ENCODE results near the gene AIM2.

The AIM2 gene

DNA sequence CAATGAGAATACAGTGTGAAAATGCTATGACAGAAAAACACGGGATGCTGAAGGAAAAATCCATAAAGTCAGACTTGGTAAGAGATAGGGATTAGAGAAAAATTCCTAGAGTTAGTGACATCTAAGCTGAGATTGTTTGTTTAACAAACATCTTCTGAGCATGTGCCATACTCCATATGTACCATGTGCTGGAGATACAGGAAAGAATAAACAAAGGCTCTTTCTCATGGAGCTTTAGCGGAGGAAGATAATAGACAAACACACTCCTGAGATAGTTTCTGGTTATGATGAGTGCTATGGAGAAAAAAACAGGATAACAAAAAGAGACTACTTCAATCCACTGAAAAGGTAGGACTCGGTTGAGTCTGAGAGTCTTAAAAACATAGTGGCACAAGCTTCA lies 22.0 kb upstream of the AIM2 start:
- no peak for TF ChIP-seq Cebpa-rat (IDR thresholded peaks at IDR 0.05)
- H3K36me3 ChIP-seq = no peaks in the 10 kb centered on the region
- H3K4me3 ChIP-seq = no peak overlapping the region
- no peaks in the 10 kb centered on the region for H3K27me3 ChIP-seq
- peaks cover 0 to 10% (median 0%) of the 10 kb centered on the region in 10 experiments; a peak in 4 of 20 replicates for H3K4me1 ChIP-seq
- H3K4me2 ChIP-seq = no peak overlapping the region
- H3K27ac ChIP-seq = no peak overlapping the region
- H4K20me1 ChIP-seq = no peaks in the 10 kb centered on the region
- H3K9me3 ChIP-seq (replicated peaks in 1 of 11) = no peaks in the 10 kb centered on the region
- no peak overlapping the region for H3K9ac ChIP-seq

DNA sequence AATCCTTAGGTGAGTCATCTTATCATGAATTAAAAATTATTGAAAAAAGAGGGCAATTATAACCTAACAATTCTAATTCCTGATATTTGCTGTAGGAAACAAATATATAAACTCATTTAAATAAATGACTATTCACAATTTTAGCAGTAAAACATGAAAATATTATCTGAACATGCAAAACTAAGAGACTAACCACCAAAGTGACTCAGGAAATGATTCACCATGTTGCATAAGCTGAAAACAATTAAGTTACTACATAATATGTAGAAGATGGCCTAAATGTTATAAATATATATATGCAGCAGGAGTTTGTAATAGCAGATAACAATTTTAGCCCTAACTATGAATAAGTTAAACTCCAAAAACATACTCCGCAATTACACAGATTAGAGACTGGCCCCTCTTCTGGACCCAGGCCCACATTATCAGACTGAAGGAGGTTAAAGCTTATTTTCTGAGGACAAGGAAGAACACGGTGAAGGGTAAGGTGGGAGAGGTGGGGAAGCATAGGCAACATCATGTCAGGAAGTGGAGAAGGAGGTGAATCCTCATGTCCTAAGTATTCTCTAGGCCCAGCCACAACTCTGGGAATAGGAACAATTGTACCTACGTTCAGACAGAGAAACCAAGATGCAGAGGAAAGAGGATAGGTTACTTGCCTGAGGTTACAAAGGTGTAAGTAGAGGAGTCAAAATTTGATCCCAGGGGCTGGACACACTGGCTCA lies 15.6 kb upstream of the AIM2 start:
- Histone ChIP-seq H3K9ac (peak overlapping the region in 10 of 11 experiments; percentile 30 to 82 (median 58); a peak in 15 of 22 replicates), H3K9me3 (replicated peaks in 1 of 11) (no peaks in the 10 kb centered on the region), H3K4me3 (peak overlapping the region in 2 of 10 experiments; percentile 22 to 24; a peak in 3 of 20 replicates), H3K4me2 (peak overlapping the region in 10 of 11 experiments; percentile 35 to 89 (median 74); a peak in 20 of 22 replicates), H3K27me3 (no peaks in the 10 kb centered on the region), H3K36me3 (no peaks in the 10 kb centered on the region), H4K20me1 (no peaks in the 10 kb centered on the region), H3K4me1 (peaks cover 14 to 68% (median 53%) of the 10 kb centered on the region in 10 experiments), H3K27ac (peak overlapping the region; percentile 47 to 98 (median 80); a peak in 21 of 22 replicates)
- TF ChIP-seq Cebpa-rat (IDR thresholded peaks at IDR 0.05) = peak in 1 of 11 experiments; percentile 2; a peak in 2 of 22 replicates

DNA sequence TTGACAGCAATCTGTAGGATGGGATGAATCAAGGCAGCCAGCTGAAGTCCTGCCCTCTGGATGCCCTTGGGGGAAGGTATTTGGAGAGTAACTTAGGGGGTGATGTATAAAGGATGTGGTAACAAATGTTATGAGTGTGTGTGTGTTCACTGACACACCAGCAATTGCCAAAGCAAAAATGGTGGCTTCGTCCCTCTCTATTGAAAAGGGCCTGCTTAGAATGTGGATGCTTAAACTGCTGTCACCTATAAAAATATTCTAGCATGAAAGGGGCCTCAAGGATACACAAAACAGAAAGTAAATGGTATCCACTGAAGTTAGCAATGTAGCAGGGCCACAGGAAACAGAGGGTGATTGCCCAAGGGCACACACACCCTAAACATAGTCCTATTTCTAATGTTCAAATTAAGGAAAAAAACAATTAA lies 15.1 kb upstream of the AIM2 start:
- Histone ChIP-seq H3K36me3 (no peaks in the 10 kb centered on the region), H3K4me1 (peaks cover 14 to 72% (median 53%) of the 10 kb centered on the region in 10 experiments), H3K9me3 (replicated peaks in 1 of 11) (no peaks in the 10 kb centered on the region), H3K4me2 (peak overlapping the region; percentile 10 to 89 (median 72); a peak in 19 of 22 replicates), H3K27ac (peak overlapping the region; percentile 11 to 98 (median 80); a peak in 21 of 22 replicates), H4K20me1 (no peaks in the 10 kb centered on the region), H3K4me3 (peak overlapping the region in 1 of 10 experiments; percentile 1; a peak in 1 of 20 replicates), H3K9ac (peak overlapping the region in 9 of 11 experiments; percentile 23 to 82 (median 51); a peak in 16 of 22 replicates), H3K27me3 (no peaks in the 10 kb centered on the region)
- TF ChIP-seq Cebpa-rat (IDR thresholded peaks at IDR 0.05) = peak in 2 of 11 experiments; percentile 32 to 43; a peak in 2 of 22 replicates

DNA sequence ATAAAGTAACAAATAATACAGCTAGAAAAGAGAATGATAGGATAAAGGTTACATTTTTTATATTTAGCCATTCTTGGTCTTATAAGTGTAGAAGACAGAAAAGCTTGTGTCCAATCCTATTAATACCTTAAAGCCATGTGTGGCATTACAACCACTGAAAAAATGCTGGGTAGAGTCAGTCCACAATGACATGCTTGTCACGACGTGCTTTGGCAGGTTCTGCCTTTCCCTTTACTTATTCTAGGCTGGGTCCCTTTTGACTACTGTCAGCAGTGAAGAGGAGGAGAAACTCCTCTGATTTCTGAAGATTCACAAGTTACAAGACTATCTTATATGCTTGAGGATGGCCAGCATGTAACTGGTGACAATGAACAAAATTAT lies 14.6 kb upstream of the AIM2 start:
- no peaks in the 10 kb centered on the region for H3K36me3 ChIP-seq

DNA sequence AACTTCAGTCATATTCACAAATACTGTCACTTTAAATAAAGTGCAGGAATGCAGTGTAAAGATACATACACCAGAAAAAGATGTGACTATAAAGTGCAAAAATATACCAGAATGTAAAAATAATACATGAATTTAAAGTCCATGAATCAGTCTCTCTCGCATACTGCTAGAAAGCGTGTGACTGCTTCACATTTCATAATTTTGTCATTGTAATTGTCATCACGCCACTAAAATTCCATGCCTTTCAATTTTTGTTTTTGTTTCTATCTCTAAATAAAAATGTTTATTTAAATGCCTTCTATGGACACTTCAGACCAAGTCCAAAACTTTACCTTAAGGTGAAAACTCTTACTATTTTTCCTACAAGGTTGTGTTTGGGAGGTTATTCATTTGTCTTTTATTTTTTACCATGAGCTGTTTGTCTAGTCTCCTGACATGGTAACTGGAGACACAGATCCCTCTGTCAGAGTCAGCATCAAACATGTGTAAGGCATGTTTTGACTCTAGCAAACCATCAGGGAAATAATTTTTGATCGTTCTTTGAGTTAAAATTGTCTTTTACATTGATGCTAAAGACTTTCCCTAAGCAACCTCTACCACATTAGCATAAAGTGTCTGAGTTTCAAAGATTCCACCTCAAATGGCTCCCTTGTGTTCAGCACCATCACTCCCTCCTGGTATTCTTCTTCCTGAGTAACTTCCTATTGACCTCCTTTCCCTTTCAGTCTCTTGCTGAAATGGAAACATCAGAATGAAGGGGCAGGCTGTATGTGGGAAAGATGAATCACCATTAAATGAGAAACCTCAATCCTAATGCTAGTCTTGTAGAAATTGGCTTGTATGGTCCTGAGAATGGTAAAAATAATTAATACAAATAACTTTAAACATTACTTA lies 14.0 kb upstream of the AIM2 start:
- Histone ChIP-seq H3K4me3 (no peak overlapping the region), H3K4me1 (peaks cover 14 to 83% (median 54%) of the 10 kb centered on the region in 10 experiments), H4K20me1 (no peaks in the 10 kb centered on the region), H3K9me3 (replicated peaks in 1 of 11) (no peaks in the 10 kb centered on the region), H3K27me3 (no peaks in the 10 kb centered on the region), H3K36me3 (no peaks in the 10 kb centered on the region), H3K4me2 (peak overlapping the region; percentile 5 to 89 (median 72); a peak in 20 of 22 replicates), H3K27ac (peak overlapping the region in 10 of 11 experiments; percentile 67 to 98 (median 80); a peak in 20 of 22 replicates), H3K9ac (peak overlapping the region in 5 of 11 experiments; percentile 21 to 82 (median 72); a peak in 9 of 22 replicates)
- no peak for TF ChIP-seq Cebpa-rat (IDR thresholded peaks at IDR 0.05)

More for the DNA sequence above, 14.6 kb upstream of the AIM2 start:
- H3K27me3 ChIP-seq = no peaks in the 10 kb centered on the region
- peaks cover 14 to 77% (median 53%) of the 10 kb centered on the region in 10 experiments for H3K4me1 ChIP-seq
- no peaks in the 10 kb centered on the region for H3K9me3 ChIP-seq (replicated peaks in 1 of 11)
- no peaks in the 10 kb centered on the region for H4K20me1 ChIP-seq
- H3K27ac ChIP-seq = peak overlapping the region; percentile 11 to 98 (median 80); a peak in 21 of 22 replicates
- no peak for TF ChIP-seq Cebpa-rat (IDR thresholded peaks at IDR 0.05)
- H3K9ac ChIP-seq = peak overlapping the region in 8 of 11 experiments; percentile 27 to 82 (median 58); a peak in 13 of 22 replicates
- peak overlapping the region; percentile 10 to 89 (median 72); a peak in 19 of 22 replicates for H3K4me2 ChIP-seq
- 0 out of 20 replicates have a peak overlapping the region, but pooled peaks of 1 of the 10 experiments have one; percentile 1 for H3K4me3 ChIP-seq

DNA sequence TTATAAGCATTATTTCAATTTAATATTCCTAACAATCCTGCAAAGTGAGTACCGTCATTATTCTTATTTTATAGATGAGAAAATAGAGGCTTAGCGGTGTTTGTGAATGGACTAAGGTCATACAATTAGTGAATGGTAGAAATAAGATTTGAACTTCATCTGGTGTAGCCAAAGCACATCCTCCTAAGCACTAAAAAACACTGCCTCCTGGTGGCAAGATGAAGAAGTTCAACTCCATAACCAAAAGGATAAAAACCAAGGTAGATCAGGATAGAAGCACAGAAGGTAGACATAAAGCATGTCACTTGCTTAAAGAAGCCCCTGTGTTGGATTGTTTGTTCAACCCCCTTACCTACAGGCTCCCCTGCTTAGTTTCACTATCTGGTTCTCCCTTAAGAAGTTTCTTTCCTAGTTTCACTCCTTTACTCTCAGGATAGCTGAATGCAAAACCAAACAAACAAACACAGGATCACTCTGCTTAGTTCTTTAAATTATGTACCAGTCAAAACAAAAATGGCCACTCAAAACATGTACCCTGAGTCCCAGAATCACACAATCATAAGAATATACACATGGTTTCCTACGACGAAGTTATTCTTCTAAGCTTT lies 12.7 kb upstream of the AIM2 start:
- H3K4me1 ChIP-seq = peaks cover 16 to 94% (median 66%) of the 10 kb centered on the region in 10 experiments

DNA sequence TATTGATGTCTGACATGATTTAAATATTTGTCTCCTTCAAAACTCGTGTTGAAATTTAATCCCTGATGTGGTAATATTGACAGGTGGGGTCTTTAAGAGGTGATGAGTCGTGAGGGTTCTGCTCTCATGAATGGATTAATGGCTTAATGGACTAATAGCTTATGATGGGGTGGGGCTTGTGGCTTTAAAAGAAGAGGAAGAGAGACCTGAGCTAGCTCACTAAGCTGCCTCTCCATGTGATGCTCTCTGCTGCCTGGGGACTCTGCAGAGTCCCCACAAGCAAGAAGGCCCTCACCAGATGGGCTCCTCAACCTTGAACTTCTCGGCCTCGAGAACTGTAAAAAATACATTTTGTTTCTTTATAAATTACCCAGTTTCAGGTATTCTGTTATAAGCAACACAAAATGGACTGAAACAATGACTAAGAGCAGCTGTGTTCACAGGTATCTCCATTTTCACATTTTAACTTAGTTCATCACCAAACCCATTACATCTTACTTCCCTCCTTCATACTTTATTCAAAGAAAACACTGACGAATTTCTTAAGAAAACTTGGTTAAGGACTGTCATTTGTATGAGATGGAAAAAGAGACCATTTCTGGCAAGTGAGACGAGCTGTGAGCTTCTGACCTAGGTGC lies 12.1 kb upstream of the AIM2 start:
- Histone ChIP-seq H3K27me3 (no peaks in the 10 kb centered on the region), H4K20me1 (no peaks in the 10 kb centered on the region), H3K4me3 (no peak overlapping the region), H3K9me3 (replicated peaks in 1 of 11) (no peaks in the 10 kb centered on the region), H3K27ac (peak overlapping the region in 8 of 11 experiments; percentile 1 to 98 (median 68); a peak in 10 of 22 replicates), H3K4me1 (peaks cover 20 to 98% (median 73%) of the 10 kb centered on the region in 10 experiments), H3K36me3 (no peaks in the 10 kb centered on the region), H3K9ac (peak overlapping the region in 2 of 11 experiments; percentile 19 to 37; a peak in 2 of 22 replicates), H3K4me2 (peak overlapping the region in 8 of 11 experiments; percentile 1 to 87 (median 44); a peak in 14 of 22 replicates)
- TF ChIP-seq Cebpa-rat (IDR thresholded peaks at IDR 0.05) = no peak

More for the DNA sequence above, 12.7 kb upstream of the AIM2 start:
- H4K20me1 ChIP-seq = no peaks in the 10 kb centered on the region
- peak overlapping the region in 6 of 11 experiments; percentile 72 to 98 (median 89); a peak in 9 of 22 replicates for H3K27ac ChIP-seq
- H3K9me3 ChIP-seq (replicated peaks in 1 of 11) = no peaks in the 10 kb centered on the region
- no peak overlapping the region for H3K9ac ChIP-seq
- H3K4me2 ChIP-seq = peak overlapping the region in 6 of 11 experiments; percentile 48 to 89 (median 84); a peak in 9 of 22 replicates
- no peak for TF ChIP-seq Cebpa-rat (IDR thresholded peaks at IDR 0.05)
- H3K36me3 ChIP-seq = no peaks in the 10 kb centered on the region
- no peaks in the 10 kb centered on the region for H3K27me3 ChIP-seq
- H3K4me3 ChIP-seq = no peak overlapping the region

DNA sequence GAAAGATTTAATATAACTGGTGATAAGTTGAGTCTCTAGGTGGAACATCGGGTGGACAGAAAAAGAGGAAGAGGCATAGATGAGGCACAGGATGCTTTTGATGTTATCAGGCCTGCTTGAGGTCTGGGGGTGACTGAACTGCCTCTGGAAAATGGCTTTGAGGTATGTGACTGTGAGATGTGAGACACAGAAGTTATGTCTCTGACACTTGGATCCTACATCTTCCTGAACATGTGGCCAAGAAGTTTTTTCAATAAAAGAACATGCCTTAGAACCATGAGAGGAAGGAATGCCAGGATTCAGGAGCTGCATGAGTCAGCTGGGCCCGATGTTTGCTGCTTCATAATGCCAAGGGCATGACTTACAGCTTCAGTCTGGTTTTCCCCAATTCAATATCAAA lies 11.5 kb upstream of the AIM2 start:
- Histone ChIP-seq H3K9me3 (replicated peaks in 1 of 11) (no peaks in the 10 kb centered on the region), H3K4me1 (peaks cover 20 to 94% (median 72%) of the 10 kb centered on the region in 10 experiments), H3K27me3 (no peaks in the 10 kb centered on the region), H3K4me2 (peak overlapping the region in 7 of 11 experiments; percentile 10 to 87 (median 55); a peak in 14 of 22 replicates), H3K27ac (peak overlapping the region in 8 of 11 experiments; percentile 1 to 98 (median 48); a peak in 10 of 22 replicates), H3K4me3 (no peak overlapping the region), H3K36me3 (no peaks in the 10 kb centered on the region), H3K9ac (peak overlapping the region in 3 of 11 experiments; percentile 19 to 37 (median 28); a peak in 4 of 22 replicates), H4K20me1 (no peaks in the 10 kb centered on the region)
- no peak for TF ChIP-seq Cebpa-rat (IDR thresholded peaks at IDR 0.05)
